Mucosa of rectum (tissue), 2 donors: Measurements from ENCODE around the gene NAALADL2.

Experiments
- H3K27ac ChIP-seq, 2 donors: one replicate each; pipeline ENCODE4 v1.7.0; 2013; ENCODE audit warnings: inconsistent platforms in 2 of 2, low read depth in 2 of 2, low read length in 2 of 2
- H3K27me3 ChIP-seq, 2 donors: one replicate each; pipeline ENCODE4 v1.7.0; 2013; ENCODE audit warnings: low read length in 2 of 2; ENCODE audit not compliant: control insufficient read depth in 2 of 2, insufficient read depth in 2 of 2
- H3K36me3 ChIP-seq, 2 donors: one replicate each; pipeline ENCODE4 v1.7.0; 2013; ENCODE audit warnings: low read length in 2 of 2; ENCODE audit not compliant: control insufficient read depth in 2 of 2, insufficient read depth in 2 of 2
- H3K4me1 ChIP-seq, 2 donors: one replicate each; pipeline ENCODE4 v1.7.0; 2013; ENCODE audit warnings: low read length in 2 of 2, mild to moderate bottlenecking in 1 of 2; ENCODE audit not compliant: control insufficient read depth in 2 of 2, insufficient read depth in 2 of 2
- H3K4me3 ChIP-seq, 2 donors: one replicate each; pipeline ENCODE4 v1.7.0; 2013; ENCODE audit warnings: low read length in 2 of 2
- H3K9ac ChIP-seq, 2 donors: one replicate each; pipeline ENCODE4 v1.7.0; 2013; ENCODE audit warnings: low read length in 2 of 2, low read depth in 1 of 2, mild to moderate bottlenecking in 1 of 2
- H3K9me3 ChIP-seq, 2 donors: one replicate each; pipeline ENCODE4 v1.7.0; 2013; ENCODE audit warnings: low read length in 2 of 2; ENCODE audit not compliant: control insufficient read depth in 2 of 2
- donor health status: healthy.
- donor health status: Normal muscosa, but diverticular disease.

Gene NAALADL2

GRCh38 chr3:175479800-175480199, 620.7 kb downstream of the NAALADL2 start:
- no peak overlapping the region for H3K9ac ChIP-seq
- no peaks in the 10 kb centered on the region for H3K36me3 ChIP-seq
- H3K27ac ChIP-seq = no peak overlapping the region
- H3K27me3 ChIP-seq = no peaks in the 10 kb centered on the region
- H3K4me1 ChIP-seq = no peaks in the 10 kb centered on the region
- no peak overlapping the region for H3K4me3 ChIP-seq
- no peaks in the 10 kb centered on the region for H3K9me3 ChIP-seq

- H3K4me1 ChIP-seq = no peaks in the 10 kb centered on the region
Measured at GRCh38 chr3:175484666-175485065, 625.5 kb downstream of the NAALADL2 start.

GRCh38 chr3:175485436-175485835, 626.3 kb downstream of the NAALADL2 start:
- H3K4me3 ChIP-seq = no peak overlapping the region
- no peaks in the 10 kb centered on the region for H3K36me3 ChIP-seq

More at GRCh38 chr3:175484666-175485065, 625.5 kb downstream of the NAALADL2 start:
- Histone ChIP-seq H3K27ac (no peak overlapping the region), H3K27me3 (no peaks in the 10 kb centered on the region), H3K36me3 (no peaks in the 10 kb centered on the region), H3K9me3 (no peaks in the 10 kb centered on the region), H3K4me3 (no peak overlapping the region), H3K9ac (no peak overlapping the region)

GRCh38 chr3:175486255-175486654, 627.1 kb downstream of the NAALADL2 start:
- H3K4me3 ChIP-seq = no peak overlapping the region
- no peak overlapping the region for H3K9ac ChIP-seq
- H3K4me1 ChIP-seq = no peaks in the 10 kb centered on the region
- no peak overlapping the region for H3K27ac ChIP-seq
- H3K36me3 ChIP-seq = no peaks in the 10 kb centered on the region
- no peaks in the 10 kb centered on the region for H3K9me3 ChIP-seq
- no peaks in the 10 kb centered on the region for H3K27me3 ChIP-seq

More at GRCh38 chr3:175485436-175485835, 626.3 kb downstream of the NAALADL2 start:
- Histone ChIP-seq H3K27ac (no peak overlapping the region), H3K4me1 (no peaks in the 10 kb centered on the region), H3K9ac (no peak overlapping the region), H3K27me3 (no peaks in the 10 kb centered on the region), H3K9me3 (no peaks in the 10 kb centered on the region)

- no peak overlapping the region for H3K4me3 ChIP-seq
- no peaks in the 10 kb centered on the region for H3K4me1 ChIP-seq
- no peak overlapping the region for H3K27ac ChIP-seq
- no peaks in the 10 kb centered on the region for H3K9me3 ChIP-seq
- H3K36me3 ChIP-seq = no peaks in the 10 kb centered on the region
- H3K9ac ChIP-seq = no peak overlapping the region
- no peaks in the 10 kb centered on the region for H3K27me3 ChIP-seq
Measured at GRCh38 chr3:175489406-175489805, 630.3 kb downstream of the NAALADL2 start.

- Histone ChIP-seq H3K36me3 (no peaks in the 10 kb centered on the region), H3K27me3 (no peaks in the 10 kb centered on the region), H3K4me1 (no peaks in the 10 kb centered on the region), H3K9ac (no peak overlapping the region), H3K4me3 (no peak overlapping the region), H3K9me3 (no peaks in the 10 kb centered on the region), H3K27ac (no peak overlapping the region)
Measured at GRCh38 chr3:175493301-175493700, 634.2 kb downstream of the NAALADL2 start.

GRCh38 chr3:175495331-175495730, 636.2 kb downstream of the NAALADL2 start:
- Histone ChIP-seq H3K4me1 (no peaks in the 10 kb centered on the region), H3K9ac (no peak overlapping the region), H3K4me3 (no peak overlapping the region), H3K36me3 (no peaks in the 10 kb centered on the region), H3K9me3 (no peaks in the 10 kb centered on the region), H3K27me3 (no peaks in the 10 kb centered on the region), H3K27ac (no peak overlapping the region)

- Histone ChIP-seq H3K36me3 (no peaks in the 10 kb centered on the region), H3K27ac (no peak overlapping the region)
Measured at GRCh38 chr3:175502155-175502554, 643.0 kb downstream of the NAALADL2 start.

GRCh38 chr3:175511219-175511785, 652.2 kb downstream of the NAALADL2 start:
- H3K27me3 ChIP-seq = no peaks in the 10 kb centered on the region
- H3K9me3 ChIP-seq = no peaks in the 10 kb centered on the region
- H3K27ac ChIP-seq = no peak overlapping the region
- no peak overlapping the region for H3K9ac ChIP-seq
- no peaks in the 10 kb centered on the region for H3K36me3 ChIP-seq
- H3K4me3 ChIP-seq = no peak overlapping the region
- H3K4me1 ChIP-seq = no peaks in the 10 kb centered on the region

More at GRCh38 chr3:175502155-175502554, 643.0 kb downstream of the NAALADL2 start:
- Histone ChIP-seq H3K9me3 (no peaks in the 10 kb centered on the region), H3K27me3 (no peaks in the 10 kb centered on the region), H3K9ac (no peak overlapping the region), H3K4me1 (no peaks in the 10 kb centered on the region), H3K4me3 (no peak overlapping the region)

- no peak overlapping the region for H3K4me3 ChIP-seq
- H3K36me3 ChIP-seq = no peaks in the 10 kb centered on the region
- H3K27me3 ChIP-seq = no peaks in the 10 kb centered on the region
- H3K9me3 ChIP-seq = no peaks in the 10 kb centered on the region
- no peak overlapping the region for H3K27ac ChIP-seq
- no peaks in the 10 kb centered on the region for H3K4me1 ChIP-seq
- no peak overlapping the region for H3K9ac ChIP-seq
Measured at GRCh38 chr3:175512700-175513099, 653.6 kb downstream of the NAALADL2 start.

GRCh38 chr3:175518459-175518858, 659.3 kb downstream of the NAALADL2 start:
- no peak overlapping the region for H3K27ac ChIP-seq
- H3K36me3 ChIP-seq = no peaks in the 10 kb centered on the region
- H3K4me3 ChIP-seq = no peak overlapping the region
- H3K9ac ChIP-seq = no peak overlapping the region
- no peaks in the 10 kb centered on the region for H3K27me3 ChIP-seq
- H3K4me1 ChIP-seq = no peaks in the 10 kb centered on the region
- H3K9me3 ChIP-seq = no peaks in the 10 kb centered on the region
